ENCODE measurements around the gene PLXNA3. TPM values are rescaled to one million over a fixed set of nuclear protein-coding genes. Genes with fewer than 3 reads are reported as not detected.

PLXNA3 gene
- total and polyA plus RNA-seq, 10 of the 15 experiments (the other 5 are each of a cell fraction or from before 2014, with no cell fraction given) = 0.26 to 26.8 (median 3.4) TPM

DNA sequence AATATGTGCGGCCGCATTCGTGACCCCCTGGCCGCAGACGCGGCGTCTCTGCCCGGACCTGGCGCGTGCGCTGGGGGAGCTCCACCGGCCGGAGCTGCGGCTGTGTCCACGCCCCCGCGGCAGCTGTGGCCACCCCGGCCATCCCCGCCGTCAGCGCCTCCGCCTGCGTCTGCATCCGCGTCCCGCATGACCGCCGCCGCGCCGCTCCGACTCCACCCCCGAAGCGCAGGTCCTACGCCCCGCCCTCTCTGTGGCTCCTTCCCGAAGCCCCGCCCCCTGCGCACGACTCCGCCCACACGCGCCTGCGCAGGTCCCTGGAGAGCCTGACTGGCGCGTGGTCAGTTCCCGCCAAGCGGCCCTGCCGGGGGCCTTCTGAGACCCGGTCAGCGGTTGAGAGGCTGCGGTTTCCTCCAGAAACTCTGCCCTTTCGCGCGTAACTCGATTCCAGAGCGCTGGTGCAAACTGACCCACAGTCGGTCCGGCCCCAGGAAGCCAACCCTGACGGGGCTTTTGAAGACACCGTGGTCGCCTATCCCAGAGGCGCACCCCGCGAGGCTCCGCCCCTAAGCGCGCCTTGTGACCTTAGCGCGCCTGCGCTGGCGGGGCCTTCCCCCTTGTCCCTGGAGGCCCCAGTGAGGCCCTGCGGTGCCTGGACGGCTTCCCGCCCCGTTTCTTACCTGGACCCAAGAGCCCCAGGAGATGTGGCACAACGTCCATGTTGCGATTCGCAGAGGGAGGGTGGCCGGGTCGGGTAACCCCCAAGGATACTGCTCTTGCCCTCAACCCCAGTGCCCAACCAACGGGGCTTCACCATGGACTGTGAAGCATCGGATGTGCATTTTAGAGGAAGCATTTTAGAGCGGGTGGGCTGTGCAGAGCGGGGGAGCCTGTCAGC lies 20.9 kb downstream of the PLXNA3 start, which contains the start of gene LAGE3:
LAGE3 (minus strand) TSS at position 554 of the 895 bp plus-strand sequence; CDS start at position 188, 366 bp downstream.
- peak; percentile 64 for DNase-seq (ENCODE audit: low read depth, low spot score)
- ChIA-PET CTCF (interaction anchor here (0.8 kb wide), 1 partner anchor 11 kb away, joined by 3 read pairs; the partner anchor contains the start of gene SLC10A3), RAD21 (ENCODE audit: unreplicated experiment) (interaction anchor here (0.6 to 0.8 kb wide), 4 partner anchors 8 to 49 kb away, joined by 3 to 6 read pairs (median 4); partner anchors contain the start of gene SLC10A3), SMC1A (ENCODE audit: uncharacterized antibody, unreplicated experiment) (interaction anchor here (0.6 kb wide), 1 partner anchor 409 kb away, joined by 3 read pairs; no protein-coding TSS in a partner anchor), POLR2A (interaction anchor here (0.5 to 1.4 kb wide), 7 partner anchors 8 to 48 kb away, joined by 3 to 7 read pairs (median 3); partner anchors contain the start of genes FAM3A, SLC10A3 and UBL4A)
- Histone ChIP-seq H4K20me1 (ENCODE audit: control insufficient read depth, insufficient read depth) (no peaks in the 10 kb centered on the region), H3K79me2 (ENCODE audit: control insufficient read depth, insufficient read depth, low read length) (no peaks in the 10 kb centered on the region; the same call in 1 of the 2 replicates), H3K36me3 (ENCODE audit: control insufficient read depth in 2 of 2, insufficient read depth in 2 of 2, low read length in 1 of 2) (no peaks in the 10 kb centered on the region), H3K4me3 (peak within 1 kb of the TSS; percentile 58; the same call in 1 of the 2 replicates), H3K4me1 (ENCODE audit: control insufficient read depth, insufficient read depth, low read length) (no peaks in the 10 kb centered on the region; the same call in 1 of the 2 replicates), H2AFZ (ENCODE audit: control insufficient read depth, low read depth, low read length) (peak within 1 kb of the TSS; percentile 80), H3K27me3 (replicated peaks in 1 of 2; ENCODE audit: control insufficient read depth in 2 of 2, insufficient read depth in 2 of 2, low read length in 1 of 2) (no peaks in the 10 kb centered on the region), H3K4me2 (ENCODE audit: control insufficient read depth, insufficient read depth) (peak within 1 kb of the TSS; percentile 94), H3K9me3 (replicated peaks; ENCODE audit: control insufficient read depth, insufficient read depth, low read length) (no peaks in the 10 kb centered on the region), H3K9ac (ENCODE audit: control insufficient read depth, insufficient read depth, low read length) (peak within 1 kb of the TSS; percentile 57), H3K27ac (ENCODE audit: control insufficient read depth, insufficient read depth) (peak within 1 kb of the TSS; percentile 67)
- no TSS peak for BruUV-seq (replicated peaks)
- peak; percentile 94 for ATAC-seq
- 41% methylated on average over 77 of the region's 85 CpGs for WGBS (ENCODE audit: insufficient coverage, insufficient replicate concordance, low lambda C conversion rate, missing lambda C conversion rate)
- in situ Hi-C loops (cut with MboI) = no loop called here
- intact Hi-C loops (cut with micrococcal nuclease; ENCODE audit: unreplicated experiment) = loop anchor here (2.0 to 5.0 kb wide), 3 partner anchors 38 to 68 kb away; partner anchors contain the start of genes FAM3A, GDI1 and TAFAZZIN
- no peak for FAIRE-seq
- TF ChIP-seq HDGF (IDR thresholded peaks at IDR 0.05) (no peak; the same call in 1 of the 2 replicates), BHLHE40 (IDR thresholded peaks at IDR 0.05; ENCODE audit: borderline replicate concordance in 1 of 2, low read depth in 2 of 2, low read length in 1 of 2) (peak in 1 of 2 experiments; percentile 83; a peak in 2 of 4 replicates), NR2C2 (IDR thresholded peaks at IDR 0.05; ENCODE audit: borderline replicate concordance, control insufficient read depth, insufficient read length, low read depth) (no peak), SREBF1 (IDR thresholded peaks at IDR 0.05; ENCODE audit: low read length) (no peak), ZBTB40 (IDR thresholded peaks at IDR 0.05; ENCODE audit: borderline replicate concordance) (no peak), CHD2 (IDR thresholded peaks at IDR 0.05; ENCODE audit: borderline replicate concordance, low read depth, low read length) (no peak), IKZF2 (IDR thresholded peaks at IDR 0.05) (peak; percentile 16 to 17; a peak in 1 of 4 replicates), POLR2AphosphoS2 (IDR thresholded peaks at IDR 0.05; ENCODE audit: low read depth, low read length) (peak; percentile 69; the same call in 1 of the 2 replicates), CBX5 (IDR thresholded peaks at IDR 0.05; ENCODE audit: low read depth) (no peak), WRNIP1 (IDR thresholded peaks at IDR 0.05; ENCODE audit: borderline replicate concordance, low read depth, low read length) (no peak)
- TF ChIP-seq, protein P1, sequence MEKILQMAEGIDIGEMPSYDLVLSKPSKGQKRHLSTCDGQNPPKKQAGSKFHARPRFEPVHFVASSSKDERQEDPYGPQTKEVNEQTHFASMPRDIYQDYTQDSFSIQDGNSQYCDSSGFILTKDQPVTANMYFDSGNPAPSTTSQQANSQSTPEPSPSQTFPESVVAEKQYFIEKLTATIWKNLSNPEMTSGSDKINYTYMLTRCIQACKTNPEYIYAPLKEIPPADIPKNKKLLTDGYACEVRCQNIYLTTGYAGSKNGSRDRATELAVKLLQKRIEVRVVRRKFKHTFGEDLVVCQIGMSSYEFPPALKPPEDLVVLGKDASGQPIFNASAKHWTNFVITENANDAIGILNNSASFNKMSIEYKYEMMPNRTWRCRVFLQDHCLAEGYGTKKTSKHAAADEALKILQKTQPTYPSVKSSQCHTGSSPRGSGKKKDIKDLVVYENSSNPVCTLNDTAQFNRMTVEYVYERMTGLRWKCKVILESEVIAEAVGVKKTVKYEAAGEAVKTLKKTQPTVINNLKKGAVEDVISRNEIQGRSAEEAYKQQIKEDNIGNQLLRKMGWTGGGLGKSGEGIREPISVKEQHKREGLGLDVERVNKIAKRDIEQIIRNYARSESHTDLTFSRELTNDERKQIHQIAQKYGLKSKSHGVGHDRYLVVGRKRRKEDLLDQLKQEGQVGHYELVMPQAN (conservative IDR thresholded peaks at IDR 0.05) = no peak; the same call in 1 of the 2 replicates
- TF ChIP-seq, protein P2, sequence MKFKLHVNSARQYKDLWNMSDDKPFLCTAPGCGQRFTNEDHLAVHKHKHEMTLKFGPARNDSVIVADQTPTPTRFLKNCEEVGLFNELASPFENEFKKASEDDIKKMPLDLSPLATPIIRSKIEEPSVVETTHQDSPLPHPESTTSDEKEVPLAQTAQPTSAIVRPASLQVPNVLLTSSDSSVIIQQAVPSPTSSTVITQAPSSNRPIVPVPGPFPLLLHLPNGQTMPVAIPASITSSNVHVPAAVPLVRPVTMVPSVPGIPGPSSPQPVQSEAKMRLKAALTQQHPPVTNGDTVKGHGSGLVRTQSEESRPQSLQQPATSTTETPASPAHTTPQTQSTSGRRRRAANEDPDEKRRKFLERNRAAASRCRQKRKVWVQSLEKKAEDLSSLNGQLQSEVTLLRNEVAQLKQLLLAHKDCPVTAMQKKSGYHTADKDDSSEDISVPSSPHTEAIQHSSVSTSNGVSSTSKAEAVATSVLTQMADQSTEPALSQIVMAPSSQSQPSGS (IDR thresholded peaks at IDR 0.05; ENCODE audit: low read length) = no peak
